ENCODE results near the gene C12orf75.
"Not testable (repeated sequence)": the region's sequence is repeated elsewhere in the genome, so short reads cannot be mapped to it uniquely, and the experiment has no call there.

The C12orf75 gene

GRCh38 chr12:105319691-105320209 is 10.7 kb upstream of the C12orf75 start:
- no peak overlapping the region for H3K4me3 Mint-ChIP-seq
- ATAC-seq = peak; percentile 58
- no peak overlapping the region for H3K27ac Mint-ChIP-seq
- no peaks in the 10 kb centered on the region for H3K9me3 Mint-ChIP-seq
- peaks cover 26% of the 10 kb centered on the region for H3K4me1 Mint-ChIP-seq
- no peak for DNase-seq
- no peaks in the 10 kb centered on the region for H3K27me3 Mint-ChIP-seq

GRCh38 chr12:105321125-105321524 is 9.4 kb upstream of the C12orf75 start:
- Mint-ChIP-seq H3K4me3 (no peak overlapping the region), H3K4me1 (peaks cover 28% of the 10 kb centered on the region), H3K27ac (no peak overlapping the region), H3K27me3 (no peaks in the 10 kb centered on the region), H3K9me3 (no peaks in the 10 kb centered on the region)
- ATAC-seq = peak; percentile 79
- no peak for DNase-seq

GRCh38 chr12:105322070-105322469 is 8.4 kb upstream of the C12orf75 start:
- peaks cover 38% of the 10 kb centered on the region for H3K4me1 Mint-ChIP-seq
- no peak overlapping the region for H3K27ac Mint-ChIP-seq
- H3K27me3 Mint-ChIP-seq = no peaks in the 10 kb centered on the region
- no peak overlapping the region for H3K4me3 Mint-ChIP-seq
- ATAC-seq = no peak
- DNase-seq = no peak
- H3K9me3 Mint-ChIP-seq = no peaks in the 10 kb centered on the region

- Mint-ChIP-seq H3K4me1 (peaks cover 51% of the 10 kb centered on the region), H3K9me3 (no peaks in the 10 kb centered on the region), H3K27me3 (no peaks in the 10 kb centered on the region), H3K4me3 (no peak overlapping the region), H3K27ac (no peak overlapping the region)
- no peak for ATAC-seq
- DNase-seq = no peak
These were observed 5.8 kb upstream of the C12orf75 start for GRCh38 chr12:105324704-105325103.

- H3K4me3 Mint-ChIP-seq = no peak overlapping the region
- H3K9me3 Mint-ChIP-seq = no peaks in the 10 kb centered on the region
- no peak for ATAC-seq
- no peak overlapping the region for H3K27ac Mint-ChIP-seq
- H3K27me3 Mint-ChIP-seq = no peaks in the 10 kb centered on the region
- peaks cover 55% of the 10 kb centered on the region for H3K4me1 Mint-ChIP-seq
- DNase-seq = no peak
These were observed 5.4 kb upstream of the C12orf75 start for GRCh38 chr12:105325117-105325516.

GRCh38 chr12:105329926-105330282 is 587 bp upstream of the C12orf75 start:
- Mint-ChIP-seq H3K9me3 (no peaks in the 10 kb centered on the region), H3K27ac (peak overlapping the region in 1 of 2 donors; percentile 90), H3K4me1 (peaks cover 65% of the 10 kb centered on the region), H3K27me3 (no peaks in the 10 kb centered on the region), H3K4me3 (peak overlapping the region; percentile 67 to 80)
- no peak for DNase-seq
- ATAC-seq = peak; percentile 44

GRCh38 chr12:105330931-105331804 is 677 bp downstream of the C12orf75 start:
- H3K4me3 Mint-ChIP-seq = peak overlapping the region; percentile 77 to 85
- peak; percentile 7 to 52 for DNase-seq
- peak overlapping the region in 1 of 2 donors; percentile 61 for H3K27ac Mint-ChIP-seq
- H3K4me1 Mint-ChIP-seq = peaks cover 68% of the 10 kb centered on the region
- peak; percentile 21 for ATAC-seq
- no peaks in the 10 kb centered on the region for H3K27me3 Mint-ChIP-seq
- H3K9me3 Mint-ChIP-seq = no peaks in the 10 kb centered on the region

- H3K4me1 Mint-ChIP-seq = peaks cover 66% of the 10 kb centered on the region
- H3K27me3 Mint-ChIP-seq = no peaks in the 10 kb centered on the region
- peak; percentile 36 for ATAC-seq
- peak; percentile 43 to 62 for DNase-seq
- H3K9me3 Mint-ChIP-seq = no peaks in the 10 kb centered on the region
- peak overlapping the region; percentile 51 to 85 for H3K27ac Mint-ChIP-seq
- peak overlapping the region; percentile 77 to 85 for H3K4me3 Mint-ChIP-seq
These were observed 1.3 kb downstream of the C12orf75 start for GRCh38 chr12:105331805-105332251.

GRCh38 chr12:105332286-105332685 is 1.8 kb downstream of the C12orf75 start:
- Mint-ChIP-seq H3K4me3 (peak overlapping the region; percentile 77 to 85), H3K4me1 (peaks cover 65% of the 10 kb centered on the region), H3K27ac (peak overlapping the region in 1 of 2 donors; percentile 59)
- DNase-seq, ATAC-seq, H3K27me3 Mint-ChIP-seq, H3K9me3 Mint-ChIP-seq: not testable (repeated sequence)

GRCh38 chr12:105332925-105333324 is 2.4 kb downstream of the C12orf75 start:
- no peaks in the 10 kb centered on the region for H3K27me3 Mint-ChIP-seq
- peaks cover 62% of the 10 kb centered on the region for H3K4me1 Mint-ChIP-seq
- DNase-seq (no peak), ATAC-seq (no peak)
- peak overlapping the region in 1 of 2 donors; percentile 21 for H3K4me3 Mint-ChIP-seq
- H3K9me3 Mint-ChIP-seq = no peaks in the 10 kb centered on the region
- H3K27ac Mint-ChIP-seq = no peak overlapping the region

GRCh38 chr12:105334001-105334400 is 3.5 kb downstream of the C12orf75 start:
- Mint-ChIP-seq H3K4me3 (no peak overlapping the region), H3K9me3 (no peaks in the 10 kb centered on the region)
- no peak for DNase-seq

GRCh38 chr12:105334582-105334981 is 4.1 kb downstream of the C12orf75 start:
- Mint-ChIP-seq H3K27me3 (no peaks in the 10 kb centered on the region), H3K27ac (no peak overlapping the region), H3K9me3 (no peaks in the 10 kb centered on the region), H3K4me1 (peaks cover 56% of the 10 kb centered on the region), H3K4me3 (no peak overlapping the region)
- DNase-seq (no peak), ATAC-seq (no peak)

More at GRCh38 chr12:105334001-105334400, 3.5 kb downstream of the C12orf75 start:
- no peak overlapping the region for H3K27ac Mint-ChIP-seq
- peaks cover 57% of the 10 kb centered on the region for H3K4me1 Mint-ChIP-seq
- ATAC-seq = no peak
- H3K27me3 Mint-ChIP-seq = no peaks in the 10 kb centered on the region

GRCh38 chr12:105335856-105336255 is 5.4 kb downstream of the C12orf75 start:
- no peak overlapping the region for H3K4me3 Mint-ChIP-seq
- H3K4me1 Mint-ChIP-seq = peaks cover 49% of the 10 kb centered on the region
- H3K27ac Mint-ChIP-seq = no peak overlapping the region
- H3K9me3 Mint-ChIP-seq = peaks cover 6% of the 10 kb centered on the region in 2 donors
- DNase-seq (no peak), ATAC-seq (no peak)
- H3K27me3 Mint-ChIP-seq = no peaks in the 10 kb centered on the region

GRCh38 chr12:105336411-105336810 is 5.9 kb downstream of the C12orf75 start:
- Mint-ChIP-seq H3K4me1 (peaks cover 51% of the 10 kb centered on the region), H3K4me3 (no peak overlapping the region)

GRCh38 chr12:105337391-105337790 is 6.9 kb downstream of the C12orf75 start:
- Mint-ChIP-seq H3K4me1 (peaks cover 49% of the 10 kb centered on the region), H3K27ac (no peak overlapping the region), H3K27me3 (no peaks in the 10 kb centered on the region), H3K4me3 (no peak overlapping the region), H3K9me3 (peaks cover 16 to 19% of the 10 kb centered on the region in 2 donors)
- DNase-seq = no peak
- ATAC-seq = no peak

More at GRCh38 chr12:105336411-105336810, 5.9 kb downstream of the C12orf75 start:
- Mint-ChIP-seq H3K27ac (no peak overlapping the region), H3K27me3 (no peaks in the 10 kb centered on the region), H3K9me3 (peaks cover 7 to 12% of the 10 kb centered on the region in 2 donors)
- ATAC-seq (no peak), DNase-seq (no peak)

- Mint-ChIP-seq H3K27me3 (no peaks in the 10 kb centered on the region), H3K27ac (no peak overlapping the region)
These were observed 8.5 kb downstream of the C12orf75 start for GRCh38 chr12:105338966-105339365.

More at GRCh38 chr12:105338966-105339365, 8.5 kb downstream of the C12orf75 start:
- DNase-seq (no peak), ATAC-seq (no peak)
- peaks cover 44% of the 10 kb centered on the region for H3K4me1 Mint-ChIP-seq
- peaks cover 16 to 19% of the 10 kb centered on the region in 2 donors for H3K9me3 Mint-ChIP-seq
- no peak overlapping the region for H3K4me3 Mint-ChIP-seq
